ENCODE results near the gene RILPL1. TPM values are rescaled to one million over a fixed set of nuclear protein-coding genes. Genes with fewer than 3 reads are reported as not detected.

Gene RILPL1
- total and polyA plus RNA-seq, 9 of the 15 experiments (the other 6 are each of a cell fraction or from before 2014, with no cell fraction given) = 0.25 to 10.6 (median 8.6) TPM

DNA sequence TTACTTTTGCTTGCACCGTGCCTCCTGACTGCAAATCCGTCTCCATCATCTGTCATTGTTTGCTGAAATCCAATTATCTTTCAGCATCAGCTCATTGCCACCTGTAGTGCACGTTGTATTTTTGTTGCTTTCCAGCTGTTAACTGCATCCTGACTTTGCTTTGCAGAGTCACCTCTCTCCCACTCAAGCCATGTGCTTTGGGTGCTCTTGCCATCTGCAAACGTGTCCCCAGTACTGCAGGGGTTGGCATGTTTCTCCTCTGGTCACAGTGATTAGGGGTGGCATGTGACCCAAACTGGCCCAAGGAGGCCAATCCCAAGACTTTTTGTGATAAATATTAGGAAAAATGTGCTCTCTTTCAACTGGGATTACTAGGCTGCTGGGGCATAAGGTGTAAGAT, 40.4 kb upstream of the RILPL1 start:
- no peak overlapping the region for H3K4me2 ChIP-seq (ENCODE audit: insufficient read depth, low read length)
- no peaks in the 10 kb centered on the region for H3K9me1 ChIP-seq (ENCODE audit: control insufficient read depth, insufficient read depth, low read length)
- H2AFZ ChIP-seq (ENCODE audit: low read depth, low read length) = peak overlapping the region; percentile 28; the same call in 1 of the 2 replicates
- H3K79me2 ChIP-seq (ENCODE audit: control insufficient read depth, insufficient read depth, low read length) = no peaks in the 10 kb centered on the region
- H3K9me3 ChIP-seq (replicated peaks; ENCODE audit: control insufficient read depth, insufficient read depth, low read depth, low read length) = no peaks in the 10 kb centered on the region
- no peak for DNase-seq (ENCODE audit: extremely low read depth in 1 of 4, low spot score in 3 of 4)
- BruUV-seq (replicated peaks) = no TSS peak
- ChIA-PET POLR2A (interaction anchor here (3.0 kb wide), 1 partner anchor 9 kb away, joined by 13 read pairs; no protein-coding TSS in a partner anchor), CTCF (ENCODE audit: low intra/inter-chr PET ratio) (interaction anchor here (0.5 kb wide), 1 partner anchor 26 kb away, joined by 3 read pairs; no protein-coding TSS in a partner anchor)
- intact Hi-C loops (cut with micrococcal nuclease) = no loop called here
- WGBS (ENCODE audit: insufficient coverage, low coverage, missing lambda C conversion rate) = 7% methylated on average over 4 of the region's 4 CpGs
- no peak for ATAC-seq
- 0 out of 2 replicates have a peak, but pooled peaks have one; percentile 8 for TF ChIP-seq CBFA2T2 (conservative IDR thresholded peaks at IDR 0.05)
- TF ChIP-seq, protein P1, sequence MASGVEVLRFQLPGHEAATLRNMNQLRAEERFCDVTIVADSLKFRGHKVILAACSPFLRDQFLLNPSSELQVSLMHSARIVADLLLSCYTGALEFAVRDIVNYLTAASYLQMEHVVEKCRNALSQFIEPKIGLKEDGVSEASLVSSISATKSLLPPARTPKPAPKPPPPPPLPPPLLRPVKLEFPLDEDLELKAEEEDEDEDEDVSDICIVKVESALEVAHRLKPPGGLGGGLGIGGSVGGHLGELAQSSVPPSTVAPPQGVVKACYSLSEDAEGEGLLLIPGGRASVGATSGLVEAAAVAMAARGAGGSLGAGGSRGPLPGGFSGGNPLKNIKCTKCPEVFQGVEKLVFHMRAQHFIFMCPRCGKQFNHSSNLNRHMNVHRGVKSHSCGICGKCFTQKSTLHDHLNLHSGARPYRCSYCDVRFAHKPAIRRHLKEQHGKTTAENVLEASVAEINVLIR (CRISPR knock-in tag; IDR thresholded peaks at IDR 0.05) = no peak
- TF ChIP-seq DDX20 (tag; IDR thresholded peaks at IDR 0.05; ENCODE audit: low read depth) = no peak
- TF ChIP-seq HNRNPLL (IDR thresholded peaks at IDR 0.05; ENCODE audit: low read depth, low read length, poor library complexity, severe bottlenecking) = no peak
- TF ChIP-seq ZNF444 (CRISPR knock-in tag; IDR thresholded peaks at IDR 0.05) = no peak
- TF ChIP-seq CBFA2T3 (IDR thresholded peaks at IDR 0.05) = peak; percentile 50
- TF ChIP-seq MAX (CRISPR knock-in tag; IDR thresholded peaks at IDR 0.05) = 0 out of 2 replicates have a peak, but pooled peaks have one; percentile 45
- TF ChIP-seq DMBX1 (CRISPR knock-in tag; IDR thresholded peaks at IDR 0.05; ENCODE audit: borderline replicate concordance) = no peak
- no peaks in the 10 kb centered on the region for H4K20me1 ChIP-seq (replicated peaks; ENCODE audit: control insufficient read depth, insufficient read depth, low read length)
- H3K9ac ChIP-seq (ENCODE audit: insufficient read depth in 1 of 2, low read depth in 2 of 2, low read length in 2 of 2) = no peak overlapping the region
- no peaks in the 10 kb centered on the region for H3K27me3 ChIP-seq (ENCODE audit: control insufficient read depth in 2 of 2, insufficient read depth in 2 of 2, low read length in 2 of 2)
- H3K4me3 ChIP-seq = no peak overlapping the region
- H3K4me1 ChIP-seq (replicated peaks in 1 of 2; ENCODE audit: control insufficient read depth in 2 of 2, insufficient read depth in 2 of 2, low read length in 2 of 2) = peaks cover 0 to 3% of the 10 kb centered on the region in 2 experiments; a peak in 1 of 5 replicates
- no peak overlapping the region for H3K27ac ChIP-seq (ENCODE audit: extremely low read depth, low read depth, low read length)
- no peaks in the 10 kb centered on the region for H3K36me3 ChIP-seq (ENCODE audit: control insufficient read depth, insufficient read depth, low read length)
- no peak for FAIRE-seq
- in situ Hi-C loops (cut with MboI) = no loop called here

Data from K562 (cell line).